ENCODE data around the gene PROM1.

DNA sequence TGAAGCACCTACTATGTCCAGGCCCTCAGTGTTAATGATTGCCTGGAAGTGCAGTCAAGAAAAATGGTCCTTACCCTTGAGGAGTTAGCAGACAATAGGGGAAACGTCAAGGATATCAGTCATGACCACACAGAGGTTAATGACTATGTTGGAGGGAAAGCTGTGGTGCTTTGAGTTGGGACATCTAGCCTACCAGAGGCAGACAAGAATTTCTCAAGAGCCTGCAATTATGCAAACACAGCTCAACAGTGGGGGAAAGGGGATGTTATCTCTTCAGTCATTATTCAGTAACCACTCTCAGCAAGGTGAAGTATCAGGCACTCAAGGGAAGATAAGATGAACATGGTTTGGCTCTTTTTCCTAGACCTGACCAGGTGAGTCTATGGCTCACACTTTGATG, 138.3 kb downstream of the PROM1 start:
- TF ChIP-seq, protein P1, sequence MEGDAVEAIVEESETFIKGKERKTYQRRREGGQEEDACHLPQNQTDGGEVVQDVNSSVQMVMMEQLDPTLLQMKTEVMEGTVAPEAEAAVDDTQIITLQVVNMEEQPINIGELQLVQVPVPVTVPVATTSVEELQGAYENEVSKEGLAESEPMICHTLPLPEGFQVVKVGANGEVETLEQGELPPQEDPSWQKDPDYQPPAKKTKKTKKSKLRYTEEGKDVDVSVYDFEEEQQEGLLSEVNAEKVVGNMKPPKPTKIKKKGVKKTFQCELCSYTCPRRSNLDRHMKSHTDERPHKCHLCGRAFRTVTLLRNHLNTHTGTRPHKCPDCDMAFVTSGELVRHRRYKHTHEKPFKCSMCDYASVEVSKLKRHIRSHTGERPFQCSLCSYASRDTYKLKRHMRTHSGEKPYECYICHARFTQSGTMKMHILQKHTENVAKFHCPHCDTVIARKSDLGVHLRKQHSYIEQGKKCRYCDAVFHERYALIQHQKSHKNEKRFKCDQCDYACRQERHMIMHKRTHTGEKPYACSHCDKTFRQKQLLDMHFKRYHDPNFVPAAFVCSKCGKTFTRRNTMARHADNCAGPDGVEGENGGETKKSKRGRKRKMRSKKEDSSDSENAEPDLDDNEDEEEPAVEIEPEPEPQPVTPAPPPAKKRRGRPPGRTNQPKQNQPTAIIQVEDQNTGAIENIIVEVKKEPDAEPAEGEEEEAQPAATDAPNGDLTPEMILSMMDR (conservative IDR thresholded peaks at IDR 0.05 in 1 of 2, IDR thresholded peaks at IDR 0.05 in 1 of 2; ENCODE audit: low read depth in 1 of 2, low read length in 2 of 2) = no peak
- no peak for TF ChIP-seq EZH2 (IDR thresholded peaks at IDR 0.05; ENCODE audit: low read length, missing control alignments)

Data from fibroblast of lung (primary cell).